T-helper 2 cell treated with Interferon-gamma antibody and Interleukin-4, amounts not matched to agents 5 μg/mL and 100 μg/mL, for 36 hours (primary cell): ENCODE results near the gene TAF11L6.
"Not testable (repeated sequence)": the region's sequence is repeated elsewhere in the genome, so short reads cannot be mapped to it uniquely, and the experiment has no call there.

Experiments
- DNase-seq: peaks from one replicate; pipeline ENCODE4 v3.0.0; 2021; ENCODE audit warnings: low spot score
- H3K27ac Mint-ChIP-seq: one replicate; pipeline ENCODE4 v1.8.0; 2021; ENCODE audit warnings: mild to moderate bottlenecking, mixed read lengths
- H3K27me3 Mint-ChIP-seq: one replicate; pipeline ENCODE4 v1.8.0; 2021; ENCODE audit warnings: low read depth, mixed read lengths
- H3K36me3 Mint-ChIP-seq: one replicate; pipeline ENCODE4 v1.8.0; 2021; ENCODE audit warnings: low read depth, mixed read lengths
- H3K4me1 Mint-ChIP-seq: one replicate; pipeline ENCODE4 v1.8.0; 2021; ENCODE audit warnings: low read depth, mixed read lengths
- H3K4me3 Mint-ChIP-seq: one replicate; pipeline ENCODE4 v1.8.0; 2022; ENCODE audit warnings: mild to moderate bottlenecking, moderate library complexity, mixed read lengths
- H3K9me3 Mint-ChIP-seq: one replicate; pipeline ENCODE4 v1.8.0; 2021; ENCODE audit warnings: mixed read lengths

The TAF11L6 gene

DNA sequence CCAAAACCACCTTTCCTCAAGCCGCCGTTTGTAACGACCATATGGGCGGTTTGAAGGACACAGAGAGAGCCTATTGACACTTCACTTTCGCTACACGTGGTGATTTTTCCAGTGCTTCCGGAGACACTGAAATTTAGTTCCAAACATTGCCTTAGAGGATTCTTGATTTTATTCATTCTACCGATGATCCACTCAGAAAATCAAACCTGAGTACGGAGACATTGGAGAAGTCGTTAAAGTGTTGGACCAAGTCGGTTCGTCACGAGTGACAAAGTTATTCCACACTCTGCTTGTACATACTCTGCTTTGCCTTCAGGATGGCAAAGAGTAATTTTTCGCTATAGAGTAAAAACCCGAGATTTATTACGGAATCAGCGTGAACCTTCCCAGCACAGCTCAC, 2.0 kb upstream of the TAF11L6 start:
- H3K36me3 Mint-ChIP-seq, H3K4me1 Mint-ChIP-seq, H3K27me3 Mint-ChIP-seq, H3K9me3 Mint-ChIP-seq, H3K27ac Mint-ChIP-seq, H3K4me3 Mint-ChIP-seq: not testable (repeated sequence)
- DNase-seq = peak; percentile 5
